ENCODE data around the gene ACSBG1.

GRCh38 chr15:78272776-78273175 is 38.4 kb upstream of the ACSBG1 start:
- TF ChIP-seq, protein P1, sequence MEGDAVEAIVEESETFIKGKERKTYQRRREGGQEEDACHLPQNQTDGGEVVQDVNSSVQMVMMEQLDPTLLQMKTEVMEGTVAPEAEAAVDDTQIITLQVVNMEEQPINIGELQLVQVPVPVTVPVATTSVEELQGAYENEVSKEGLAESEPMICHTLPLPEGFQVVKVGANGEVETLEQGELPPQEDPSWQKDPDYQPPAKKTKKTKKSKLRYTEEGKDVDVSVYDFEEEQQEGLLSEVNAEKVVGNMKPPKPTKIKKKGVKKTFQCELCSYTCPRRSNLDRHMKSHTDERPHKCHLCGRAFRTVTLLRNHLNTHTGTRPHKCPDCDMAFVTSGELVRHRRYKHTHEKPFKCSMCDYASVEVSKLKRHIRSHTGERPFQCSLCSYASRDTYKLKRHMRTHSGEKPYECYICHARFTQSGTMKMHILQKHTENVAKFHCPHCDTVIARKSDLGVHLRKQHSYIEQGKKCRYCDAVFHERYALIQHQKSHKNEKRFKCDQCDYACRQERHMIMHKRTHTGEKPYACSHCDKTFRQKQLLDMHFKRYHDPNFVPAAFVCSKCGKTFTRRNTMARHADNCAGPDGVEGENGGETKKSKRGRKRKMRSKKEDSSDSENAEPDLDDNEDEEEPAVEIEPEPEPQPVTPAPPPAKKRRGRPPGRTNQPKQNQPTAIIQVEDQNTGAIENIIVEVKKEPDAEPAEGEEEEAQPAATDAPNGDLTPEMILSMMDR (conservative IDR thresholded peaks at IDR 0.05; ENCODE audit: low read length): no peak
- TF ChIP-seq EZH2phosphoT487 (IDR thresholded peaks at IDR 0.05; ENCODE audit: borderline replicate concordance, low read depth, low read length): no peak

Measured in OCI-LY7 (cell line).